ENCODE data around the gene C19orf38. TPM values are rescaled to one million over a fixed set of nuclear protein-coding genes. Genes with fewer than 3 reads are reported as not detected.

Gene C19orf38
- total RNA-seq, 1 experiment from 2014 or later: not detected

GRCh38 chr19:10888421-10888866 lies 40.2 kb downstream of the C19orf38 start:
- no peak overlapping the region for H3K27ac ChIP-seq (ENCODE audit: insufficient read length, low read depth, low read length)
- H3K36me3 Mint-ChIP-seq (ENCODE audit: insufficient read depth in 1 of 3, low read depth in 3 of 3): peaks cover 0 to 3% (median 0%) of the 10 kb centered on the region in 3 experiments; a peak in 2 of 7 replicates
- no peak for TF ChIP-seq CTCF (conservative IDR thresholded peaks at IDR 0.05)
- H3T11ph ChIP-seq (ENCODE audit: low read length): no peak overlapping the region
- no peak overlapping the region for H2BK5ac ChIP-seq (ENCODE audit: insufficient read length, low read length)
- H2BK15ac ChIP-seq (ENCODE audit: low read depth, low read length): no peak overlapping the region
- no peak overlapping the region for H3K56ac ChIP-seq (ENCODE audit: insufficient read length, low read depth, low read length)
- no peak overlapping the region for H3K18ac ChIP-seq (ENCODE audit: insufficient read length, low read depth, low read length)
- H2BK20ac ChIP-seq (ENCODE audit: low read depth, low read length, poor library complexity, severe bottlenecking): no peak overlapping the region
- no peak overlapping the region for H2BK12ac ChIP-seq (ENCODE audit: insufficient read length, low read depth, low read length)
- peaks cover 13% of the 10 kb centered on the region; the same call in 1 of the 2 replicates for H3K79me2 ChIP-seq (ENCODE audit: insufficient read depth, low read length)
- H3K4me1 Mint-ChIP-seq: peaks cover 52 to 63% of the 10 kb centered on the region in 2 experiments
- WGBS (ENCODE audit: extremely low coverage, insufficient read length, low lambda C conversion rate): no CpG with 5 or more reads among the region's 13 CpGs
- no peaks in the 10 kb centered on the region for H3K27me3 ChIP-seq (ENCODE audit: insufficient read depth, low read length)
- no peak overlapping the region for H3K4me2 ChIP-seq (ENCODE audit: insufficient read depth, insufficient read length, low read length)
- no peaks in the 10 kb centered on the region for H3K27me3 Mint-ChIP-seq (ENCODE audit: low read depth)
- H2BK120ac ChIP-seq (ENCODE audit: low read depth, low read length, poor library complexity, severe bottlenecking): no peak overlapping the region
- H3K9ac ChIP-seq (ENCODE audit: extremely low read depth, insufficient read length, low read length): no peak overlapping the region
- H3K23me2 ChIP-seq (ENCODE audit: insufficient read length, low read depth, low read length, poor library complexity, severe bottlenecking): no peaks in the 10 kb centered on the region
- no peak overlapping the region for H4K5ac ChIP-seq (ENCODE audit: insufficient read length, low read depth, low read length)
- H4K8ac ChIP-seq (replicated peaks; ENCODE audit: insufficient read length, low read depth, low read length): no peak overlapping the region
- no peaks in the 10 kb centered on the region for H3K9me3 ChIP-seq (ENCODE audit: control insufficient read depth, low read depth, low read length)
- H2AFZ ChIP-seq (ENCODE audit: low read length): no peak overlapping the region
- H4K91ac ChIP-seq (ENCODE audit: insufficient read length, low read depth, low read length): no peak overlapping the region
- no peak overlapping the region for H3K4ac ChIP-seq (ENCODE audit: low read depth, low read length)
- H3K23ac ChIP-seq (ENCODE audit: insufficient read length, low read depth, low read length): no peak overlapping the region
- H3K79me1 ChIP-seq (ENCODE audit: insufficient read depth, low read depth, low read length, poor library complexity, severe bottlenecking): no peaks in the 10 kb centered on the region
- peak overlapping the region; percentile 21 to 63; a peak in 3 of 5 replicates for H3K4me3 Mint-ChIP-seq
- peaks cover 17% of the 10 kb centered on the region; the same call in 1 of the 2 replicates for H3K4me1 ChIP-seq (ENCODE audit: insufficient read depth, low read length)
- H3K27ac Mint-ChIP-seq: peak overlapping the region; percentile 82 to 97 (median 94); a peak in 6 of 7 replicates
- H3K9me3 Mint-ChIP-seq: no peaks in the 10 kb centered on the region
- H2AK5ac ChIP-seq (ENCODE audit: insufficient read length, low read length): no peak overlapping the region
- DNase-seq: peak; percentile 71
- no peaks in the 10 kb centered on the region for H4K20me1 ChIP-seq (ENCODE audit: control insufficient read depth, insufficient read depth, insufficient read length)
- H3K14ac ChIP-seq (ENCODE audit: insufficient read depth, low read length): no peak overlapping the region; the same call in 1 of the 2 replicates
